Left lung (tissue), 10 donors: ENCODE measurements around the gene TK1. TPM values are rescaled to one million over a fixed set of nuclear protein-coding genes. Genes with fewer than 3 reads are reported as not detected.

Source experiments
- ATAC-seq: fragments of 200-7000 bp; cut with Tn5 transposase; one replicate; pipeline ENCODE4 v1.9.1; 2020; ENCODE audit warnings: moderate library complexity
- DNase-seq, 4 donors: peaks; one replicate each; pipeline ENCODE4 v3.0.0-alpha.2; 2013 to 2020
- H3K27ac ChIP-seq, 2 donors: fragments of 200-600 bp; sonication (generic) in 1 of 2; one replicate each; pipeline versions ENCODE4 v1.5.0 to v1.8.0; 2020 to 2021
- H3K27me3 ChIP-seq, 2 donors: fragments of 200-600 bp; sonication (generic) in 1 of 2; one replicate each; pipeline versions ENCODE4 v1.5.0 to v1.8.0; 2020 to 2021
- H3K36me3 ChIP-seq, 2 donors: fragments of 200-600 bp; sonication (generic) in 1 of 2; one replicate each; pipeline versions ENCODE4 v1.5.0 to v1.8.0; 2020 to 2021
- H3K4me1 ChIP-seq, 2 donors: fragments of 200-600 bp; one replicate each; pipeline ENCODE4 v1.8.0; 2021
- H3K4me3 ChIP-seq, 2 donors: fragments of 200-600 bp; sonication (generic) in 1 of 2; one replicate each; pipeline versions ENCODE4 v1.5.0 to v1.8.0; 2020 to 2021; ENCODE audit warnings: mild to moderate bottlenecking in 1 of 2
- H3K9me3 ChIP-seq, 2 donors: fragments of 200-600 bp; sonication (generic) in 1 of 2; one replicate each; pipeline versions ENCODE4 v1.5.0 to v1.8.0; 2020 to 2021
- CTCF ChIP-seq, 2 donors: fragments of 200-600 bp; sonication (generic) in 1 of 2; IDR thresholded peaks; one replicate each; pipeline versions ENCODE4 v1.5.0 to v1.8.0; 2021; ENCODE audit warnings: antibody characterized with exemption in 2 of 2
- intact Hi-C, 2 donors: fragments of 100-400 bp; cut with DNase I; formaldehyde crosslinking; loops; one replicate each; pipeline versions ENCODE4 v1.11.2 to v1.14.2; 2022
- polyA plus RNA-seq, 6 donors: library from polyadenylated mRNA; unstranded; fragments of 120-200 nt; gene quantifications; one replicate each; pipeline ENCODE4 v1.2.1, GENCODE V29; 2013; ENCODE audit not compliant: insufficient read length in 6 of 6
- total RNA-seq, 2 donors: library from RNA; stranded (reverse); fragmentation: NEBNext Ultra II Directional; extraction: Animal tissue kit (Norgen Biotek cat#: 25700); gene quantifications; one replicate each; pipeline ENCODE4 v1.2.1, GENCODE V29; 2021
- donor health status: DM: no; HTN: yes; CAD: no.
- donor health status: DM: no; HTN: no; CAD: no.

TK1 gene
- total and polyA plus RNA-seq, 8 donors, result 22.5 to 54.9 (median 28.2) TPM

DNA sequence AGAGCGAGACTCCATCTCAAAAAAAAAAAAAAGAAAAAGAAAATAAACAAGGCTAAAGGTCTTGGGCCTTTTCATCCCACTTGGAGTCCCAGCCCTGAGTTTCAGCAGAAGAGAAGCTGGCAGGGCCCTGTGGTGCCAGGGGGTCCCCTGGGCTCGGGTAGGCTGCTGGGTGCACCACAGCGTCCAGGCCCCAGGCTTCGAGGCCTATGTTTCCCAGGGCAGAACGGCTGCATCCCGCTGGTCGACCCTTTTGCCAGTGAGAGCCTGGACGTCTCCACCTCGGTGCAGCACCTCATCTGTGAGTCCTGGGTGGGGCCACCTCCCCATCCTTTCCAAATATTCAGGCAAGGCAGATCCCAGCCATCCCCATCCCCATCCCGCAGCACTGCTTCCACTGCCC is 46.8 kb upstream of the TK1 start:
- ATAC-seq (no peak), DNase-seq (no peak)
- intact Hi-C loops, result no loop called here
- TF ChIP-seq CTCF (IDR thresholded peaks at IDR 0.05), result no peak
- H3K27me3 ChIP-seq, result peaks cover 26 to 52% of the 10 kb centered on the region in 2 donors
- no peaks in the 10 kb centered on the region for H3K36me3 ChIP-seq
- H3K9me3 ChIP-seq, result no peaks in the 10 kb centered on the region
- H3K4me1 ChIP-seq, result peaks cover 0 to 9% of the 10 kb centered on the region in 2 donors
- H3K4me3 ChIP-seq, result no peak overlapping the region
- H3K27ac ChIP-seq, result no peak overlapping the region

GRCh38 chr17:78232859-78233173 is 46.0 kb upstream of the TK1 start:
- DNase-seq (no peak), ATAC-seq (no peak)
- no peaks in the 10 kb centered on the region for H3K9me3 ChIP-seq
- intact Hi-C loops, result no loop called here
- peaks cover 0 to 9% of the 10 kb centered on the region in 2 donors for H3K4me1 ChIP-seq
- no peaks in the 10 kb centered on the region for H3K36me3 ChIP-seq
- no peak for TF ChIP-seq CTCF (IDR thresholded peaks at IDR 0.05)
- peaks cover 26 to 57% of the 10 kb centered on the region in 2 donors for H3K27me3 ChIP-seq
- no peak overlapping the region for H3K4me3 ChIP-seq
- H3K27ac ChIP-seq, result no peak overlapping the region

DNA sequence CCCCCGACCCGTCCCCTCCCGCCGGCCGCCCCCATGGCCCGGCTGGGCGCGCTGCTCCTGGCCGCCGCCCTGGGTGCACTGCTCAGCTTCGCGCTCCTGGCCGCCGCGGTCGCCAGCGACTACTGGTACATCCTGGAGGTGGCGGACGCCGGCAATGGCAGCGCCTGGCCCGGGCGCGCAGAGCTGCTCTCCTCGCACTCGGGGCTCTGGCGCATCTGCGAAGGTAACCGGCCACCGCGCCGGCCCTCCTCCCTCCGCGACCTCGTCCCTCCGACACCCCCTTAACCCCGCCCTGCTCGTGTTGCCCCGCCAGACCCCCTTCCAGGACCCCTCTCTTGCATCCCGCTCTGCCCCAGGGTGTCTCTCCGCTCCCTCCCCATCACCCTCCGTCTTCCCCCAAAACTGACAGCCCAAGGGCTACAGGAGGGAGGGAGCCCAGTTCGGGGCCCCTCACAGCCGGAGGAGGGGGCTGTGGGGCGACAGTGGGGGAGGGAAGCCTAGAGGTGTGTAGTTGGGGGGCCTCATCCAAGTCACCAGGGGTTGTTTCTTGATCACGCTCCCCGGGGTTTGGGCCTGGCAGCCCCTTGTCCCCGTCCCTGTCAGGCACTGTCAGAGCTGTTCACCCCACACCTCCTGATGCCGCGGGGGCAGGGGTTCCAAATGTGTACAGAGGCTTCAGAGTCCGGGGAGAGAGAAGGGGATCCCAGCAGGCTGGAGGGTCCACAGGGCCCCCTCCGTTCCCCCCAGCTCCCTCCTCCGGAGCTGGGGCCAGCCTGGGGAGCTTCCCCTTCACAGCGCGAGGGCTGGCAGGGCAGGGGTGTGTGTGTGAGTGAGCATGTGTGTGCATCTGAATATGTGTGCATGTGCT is 45.4 kb upstream of the TK1 start:
- intact Hi-C loops, result no loop called here
- no peak overlapping the region for H3K27ac ChIP-seq
- H3K36me3 ChIP-seq, result no peaks in the 10 kb centered on the region
- peaks cover 0 to 12% of the 10 kb centered on the region in 2 donors for H3K4me1 ChIP-seq
- no peak overlapping the region for H3K4me3 ChIP-seq
- TF ChIP-seq CTCF (IDR thresholded peaks at IDR 0.05), result no peak
- H3K9me3 ChIP-seq, result no peaks in the 10 kb centered on the region
- ATAC-seq (peak; percentile 26), DNase-seq (peak in 1 of 4 donors; percentile 81)
- H3K27me3 ChIP-seq, result peaks cover 26 to 61% of the 10 kb centered on the region in 2 donors

DNA sequence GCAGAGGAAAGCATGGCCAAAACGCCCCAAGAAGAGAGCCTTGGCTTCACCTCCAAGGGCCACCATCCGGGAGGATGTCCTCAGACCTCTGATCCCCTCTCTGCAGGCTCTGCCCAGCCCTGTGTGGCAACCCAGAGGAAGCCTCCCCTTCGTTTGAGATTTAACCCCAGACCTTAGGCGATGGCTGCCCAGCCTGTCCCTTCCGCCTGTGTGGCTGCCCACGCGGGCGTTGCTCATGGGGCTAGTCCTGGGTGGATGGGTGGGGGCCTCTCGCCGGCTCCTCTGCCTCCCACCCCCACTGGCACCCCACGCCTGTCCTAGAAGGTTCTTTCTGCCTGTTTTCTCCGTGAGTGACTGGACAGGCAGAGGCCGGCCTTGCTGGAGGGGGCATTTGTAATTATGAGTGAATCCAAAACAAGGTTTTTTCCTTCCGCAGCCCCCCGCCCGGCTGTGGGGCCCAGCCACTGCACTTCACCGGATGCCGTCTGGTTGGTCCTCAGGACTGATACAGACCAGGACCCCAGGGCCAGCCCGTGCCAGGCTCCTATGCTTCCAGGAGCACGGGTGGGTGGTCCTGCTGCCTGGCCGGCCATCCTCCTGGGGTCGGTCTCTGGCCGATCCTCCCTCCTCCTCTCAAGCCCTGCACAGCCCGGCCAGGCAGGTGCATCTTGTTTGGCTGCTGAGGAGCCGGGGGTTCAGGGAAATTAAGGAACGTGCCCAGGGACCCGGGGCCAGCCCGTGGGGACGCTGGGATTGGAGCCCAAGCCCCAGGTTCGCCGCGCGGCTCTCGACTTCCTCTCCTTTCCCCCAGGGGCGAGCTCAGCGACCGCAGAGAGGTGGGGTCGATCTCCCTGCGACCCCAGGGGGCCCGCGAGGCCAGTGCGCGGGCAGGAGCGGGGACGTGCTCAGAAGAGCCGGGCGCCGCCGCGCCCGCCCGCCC is 44.4 kb upstream of the TK1 start, which contains the start of gene TMEM235:
TMEM235 (plus strand) TSS at position 636 of the 940 bp plus-strand sequence. CDS start 393 bp downstream, outside the sequence.
- intact Hi-C loops, result no loop called here
- ATAC-seq, result no peak
- no peaks in the 10 kb centered on the region for H3K36me3 ChIP-seq
- H3K27ac ChIP-seq, result no peak within 1 kb of the TSS
- peaks cover 26 to 69% of the 10 kb centered on the region in 2 donors for H3K27me3 ChIP-seq
- peaks cover 0 to 21% of the 10 kb centered on the region in 2 donors for H3K4me1 ChIP-seq
- DNase-seq, result peak in 1 of 4 donors; percentile 78
- H3K4me3 ChIP-seq, result no peak within 1 kb of the TSS
- H3K9me3 ChIP-seq, result no peaks in the 10 kb centered on the region
- TF ChIP-seq CTCF (IDR thresholded peaks at IDR 0.05), result no peak
